HG02973 (cell line): ENCODE results near the gene MAP2K7.
A peak's percentile ranks its signal among the peaks of the same experiment; 100 is the strongest.
"Not testable (repeated sequence)": the region's sequence is repeated elsewhere in the genome, so short reads cannot be mapped to it uniquely, and the experiment has no call there.

Experiments
- ATAC-seq: cut with Tn5 transposase; IDR thresholded peaks from one replicate; pipeline ENCODE4 v1.9.1; 2021; ENCODE audit warnings: moderate library complexity; ENCODE audit not compliant: unreplicated experiment

Gene MAP2K7

GRCh38 chr19:7903244-7904073 lies at the start of gene MAP2K7:
Gene MAP2K7 (plus strand): TSS chr19:7903877. CDS start chr19:7903945, 68 bp downstream.
- ATAC-seq = peak; percentile 72

- ATAC-seq = no peak
Measured at GRCh38 chr19:7855426-7856108, 48.1 kb upstream of the MAP2K7 start.

- ATAC-seq = no peak
Measured at GRCh38 chr19:7856109-7856591, 47.5 kb upstream of the MAP2K7 start.

- no peak for ATAC-seq
Measured at GRCh38 chr19:7856679-7857663, 46.7 kb upstream of the MAP2K7 start.

- no peak for ATAC-seq
Measured at GRCh38 chr19:7857727-7858108, 46.0 kb upstream of the MAP2K7 start.

- ATAC-seq = no peak
Measured at GRCh38 chr19:7858109-7858770, 45.4 kb upstream of the MAP2K7 start.

GRCh38 chr19:7859087-7859486 lies 44.6 kb upstream of the MAP2K7 start:
- not testable (repeated sequence) for ATAC-seq

GRCh38 chr19:7859831-7860713 lies 43.6 kb upstream of the MAP2K7 start:
- ATAC-seq = no peak

- ATAC-seq = no peak
Measured at GRCh38 chr19:7860714-7861618, 42.7 kb upstream of the MAP2K7 start.

GRCh38 chr19:7861619-7862412 lies 41.9 kb upstream of the MAP2K7 start:
- ATAC-seq = no peak

- ATAC-seq = no peak
Measured at GRCh38 chr19:7862413-7862951, 41.2 kb upstream of the MAP2K7 start.

GRCh38 chr19:7863157-7863970 lies 40.3 kb upstream of the MAP2K7 start:
- no peak for ATAC-seq

- no peak for ATAC-seq
Measured at GRCh38 chr19:7863971-7864689, 39.5 kb upstream of the MAP2K7 start.

- ATAC-seq = no peak
Measured at GRCh38 chr19:7864690-7865074, 39.0 kb upstream of the MAP2K7 start.

- ATAC-seq = no peak
Measured at GRCh38 chr19:7865262-7865911, 38.3 kb upstream of the MAP2K7 start.
